ENCODE measurements around the gene KCNK5. TPM values are rescaled to one million over a fixed set of nuclear protein-coding genes. Genes with fewer than 3 reads are reported as not detected.

The KCNK5 gene
- total and polyA plus RNA-seq, 2 experiments from 2014 or later: 6.6 to 11.4 TPM

DNA sequence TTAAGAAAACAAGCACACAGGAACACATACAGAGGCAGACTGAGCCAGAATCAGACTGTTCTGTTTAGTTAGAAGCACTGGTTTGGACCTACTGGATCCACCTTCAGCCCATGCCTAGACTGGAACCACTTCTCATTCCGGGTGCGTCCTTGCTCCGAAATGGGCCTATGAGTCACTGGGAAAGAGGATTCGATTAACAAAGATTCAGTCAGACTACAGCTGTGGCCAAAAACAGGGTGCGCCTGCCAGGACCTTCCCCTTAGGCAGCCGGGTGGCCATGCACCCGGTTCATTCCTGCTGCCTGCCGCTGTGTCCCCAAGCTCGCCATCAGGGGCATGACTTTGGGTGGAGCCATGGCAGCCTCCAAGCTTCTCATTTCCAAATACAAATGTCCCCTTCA lies 14.5 kb upstream of the KCNK5 start:
- no peaks in the 10 kb centered on the region for H3K27me3 ChIP-seq
- H3K36me3 ChIP-seq (replicated peaks; ENCODE audit: insufficient read depth, low read depth): no peaks in the 10 kb centered on the region
- H3K27ac ChIP-seq: no peak overlapping the region
- H3K9me2 ChIP-seq (replicated peaks; ENCODE audit: insufficient read depth): no peaks in the 10 kb centered on the region
- H3K4me3 ChIP-seq: no peak overlapping the region
- WGBS (ENCODE audit: low lambda C conversion rate, missing lambda C conversion rate): 93% methylated on average over 9 of the region's 9 CpGs
- no peak overlapping the region for H3K4me2 ChIP-seq
- H3K4me1 ChIP-seq (ENCODE audit: insufficient read depth): no peaks in the 10 kb centered on the region
- no peak overlapping the region for H2AFZ ChIP-seq
- DNase-seq (ENCODE audit: low spot score): no peak
- H4K20me1 ChIP-seq (ENCODE audit: insufficient read depth, poor library complexity, severe bottlenecking): no peaks in the 10 kb centered on the region
- TF ChIP-seq, protein P1, sequence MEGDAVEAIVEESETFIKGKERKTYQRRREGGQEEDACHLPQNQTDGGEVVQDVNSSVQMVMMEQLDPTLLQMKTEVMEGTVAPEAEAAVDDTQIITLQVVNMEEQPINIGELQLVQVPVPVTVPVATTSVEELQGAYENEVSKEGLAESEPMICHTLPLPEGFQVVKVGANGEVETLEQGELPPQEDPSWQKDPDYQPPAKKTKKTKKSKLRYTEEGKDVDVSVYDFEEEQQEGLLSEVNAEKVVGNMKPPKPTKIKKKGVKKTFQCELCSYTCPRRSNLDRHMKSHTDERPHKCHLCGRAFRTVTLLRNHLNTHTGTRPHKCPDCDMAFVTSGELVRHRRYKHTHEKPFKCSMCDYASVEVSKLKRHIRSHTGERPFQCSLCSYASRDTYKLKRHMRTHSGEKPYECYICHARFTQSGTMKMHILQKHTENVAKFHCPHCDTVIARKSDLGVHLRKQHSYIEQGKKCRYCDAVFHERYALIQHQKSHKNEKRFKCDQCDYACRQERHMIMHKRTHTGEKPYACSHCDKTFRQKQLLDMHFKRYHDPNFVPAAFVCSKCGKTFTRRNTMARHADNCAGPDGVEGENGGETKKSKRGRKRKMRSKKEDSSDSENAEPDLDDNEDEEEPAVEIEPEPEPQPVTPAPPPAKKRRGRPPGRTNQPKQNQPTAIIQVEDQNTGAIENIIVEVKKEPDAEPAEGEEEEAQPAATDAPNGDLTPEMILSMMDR (IDR thresholded peaks at IDR 0.05; ENCODE audit: poor library complexity): no peak
- TF ChIP-seq EZH2phosphoT487 (IDR thresholded peaks at IDR 0.05; ENCODE audit: low read depth, severe bottlenecking, unreplicated experiment) (no peak), EZH2 (IDR thresholded peaks at IDR 0.05; ENCODE audit: borderline replicate concordance) (no peak)
- H3K9me3 ChIP-seq (ENCODE audit: low read depth): no peaks in the 10 kb centered on the region
- H3K79me2 ChIP-seq: no peaks in the 10 kb centered on the region

DNA sequence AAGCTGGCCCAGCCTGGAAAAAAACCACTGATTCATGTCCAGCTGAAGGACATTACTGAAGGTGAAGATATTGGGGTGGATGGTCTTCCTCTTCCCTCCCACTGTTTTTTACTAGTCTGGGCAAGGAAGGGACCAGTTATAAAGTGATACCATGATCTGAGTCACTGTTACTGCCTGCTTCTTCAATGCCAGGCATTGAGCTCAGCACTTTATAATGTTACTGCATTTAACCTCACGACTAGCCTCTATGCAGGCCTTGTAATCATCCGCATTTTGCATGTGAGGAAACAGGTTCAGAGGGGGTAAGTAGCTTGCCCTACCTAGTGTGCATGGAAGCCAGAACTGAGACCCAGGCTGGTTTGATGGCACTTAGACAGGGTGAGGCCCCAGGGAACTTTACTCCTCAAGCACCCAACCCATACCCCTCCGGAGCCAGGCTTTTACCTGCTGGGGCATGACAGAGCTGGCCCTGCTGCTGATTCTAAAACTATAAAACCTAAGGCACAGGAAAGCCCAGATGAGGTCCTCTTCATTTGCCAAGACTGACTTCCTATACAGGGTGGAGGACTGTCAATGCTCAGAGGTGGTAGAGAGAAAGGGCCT lies 11.0 kb upstream of the KCNK5 start:
- no peaks in the 10 kb centered on the region for H3K9me3 ChIP-seq (ENCODE audit: low read depth)
- 88% methylated on average over 3 of the region's 3 CpGs for WGBS (ENCODE audit: low lambda C conversion rate, missing lambda C conversion rate)
- no peak overlapping the region for H2AFZ ChIP-seq
- TF ChIP-seq, protein P1 (IDR thresholded peaks at IDR 0.05; ENCODE audit: poor library complexity): no peak
- no peak for TF ChIP-seq EZH2 (IDR thresholded peaks at IDR 0.05; ENCODE audit: borderline replicate concordance)
- TF ChIP-seq EZH2phosphoT487 (IDR thresholded peaks at IDR 0.05; ENCODE audit: low read depth, severe bottlenecking, unreplicated experiment): no peak
- no peaks in the 10 kb centered on the region for H3K4me1 ChIP-seq (ENCODE audit: insufficient read depth)
- no peak for DNase-seq (ENCODE audit: low spot score)
- H3K27me3 ChIP-seq: no peaks in the 10 kb centered on the region
- H3K9me2 ChIP-seq (replicated peaks; ENCODE audit: insufficient read depth): no peaks in the 10 kb centered on the region
- no peaks in the 10 kb centered on the region for H3K36me3 ChIP-seq (replicated peaks; ENCODE audit: insufficient read depth, low read depth)
- no peaks in the 10 kb centered on the region for H3K79me2 ChIP-seq
- no peak overlapping the region for H3K4me2 ChIP-seq
- H3K4me3 ChIP-seq: no peak overlapping the region
- no peak overlapping the region for H3K27ac ChIP-seq
- H4K20me1 ChIP-seq (ENCODE audit: insufficient read depth, poor library complexity, severe bottlenecking): no peaks in the 10 kb centered on the region

DNA sequence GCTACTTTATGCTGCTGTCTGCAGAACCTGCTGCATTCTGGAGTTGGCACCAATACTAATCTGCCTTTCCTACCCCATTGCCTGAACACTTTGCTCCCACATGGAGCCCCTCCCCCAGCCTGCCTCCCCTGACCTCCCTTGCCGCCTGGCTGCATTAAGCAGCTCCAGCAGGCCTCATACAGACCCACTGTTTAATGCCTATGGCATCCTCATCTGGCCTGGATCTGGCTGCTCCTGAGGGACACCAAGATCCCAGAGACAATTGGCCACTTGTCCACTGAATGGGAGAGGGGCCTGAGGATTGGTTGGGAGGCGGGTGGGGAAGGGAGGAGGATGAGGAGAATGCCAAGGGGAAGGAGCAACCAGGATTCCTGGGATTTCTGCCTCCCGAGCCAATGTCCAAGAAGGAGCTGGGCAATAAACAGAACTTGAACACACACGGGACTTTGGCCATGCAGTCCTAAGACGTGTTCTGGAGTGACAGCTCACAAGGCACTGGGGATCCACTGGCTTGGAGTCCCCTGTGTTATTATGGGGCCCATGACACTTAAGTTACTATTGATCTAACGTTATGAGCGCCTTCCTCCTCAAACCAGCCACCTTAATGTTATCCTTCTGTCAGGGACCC lies 10.4 kb upstream of the KCNK5 start:
- DNase-seq (ENCODE audit: low spot score): no peak
- 69% methylated on average over 7 of the region's 7 CpGs for WGBS (ENCODE audit: low lambda C conversion rate, missing lambda C conversion rate)

More for the DNA sequence above, 10.4 kb upstream of the KCNK5 start:
- no peak overlapping the region for H2AFZ ChIP-seq
- no peaks in the 10 kb centered on the region for H3K9me3 ChIP-seq (ENCODE audit: low read depth)
- H4K20me1 ChIP-seq (ENCODE audit: insufficient read depth, poor library complexity, severe bottlenecking): no peaks in the 10 kb centered on the region
- no peaks in the 10 kb centered on the region for H3K4me1 ChIP-seq (ENCODE audit: insufficient read depth)
- no peaks in the 10 kb centered on the region for H3K36me3 ChIP-seq (replicated peaks; ENCODE audit: insufficient read depth, low read depth)
- TF ChIP-seq EZH2 (IDR thresholded peaks at IDR 0.05; ENCODE audit: borderline replicate concordance): no peak
- TF ChIP-seq, protein P1 (IDR thresholded peaks at IDR 0.05; ENCODE audit: poor library complexity): no peak
- no peak for TF ChIP-seq EZH2phosphoT487 (IDR thresholded peaks at IDR 0.05; ENCODE audit: low read depth, severe bottlenecking, unreplicated experiment)
- H3K4me2 ChIP-seq: no peak overlapping the region
- no peaks in the 10 kb centered on the region for H3K79me2 ChIP-seq
- H3K27ac ChIP-seq: no peak overlapping the region
- no peaks in the 10 kb centered on the region for H3K9me2 ChIP-seq (replicated peaks; ENCODE audit: insufficient read depth)
- no peaks in the 10 kb centered on the region for H3K27me3 ChIP-seq
- H3K4me3 ChIP-seq: no peak overlapping the region
